Adipocyte (in vitro differentiated cells): ENCODE measurements around the gene SHQ1.

Source experiments
- DNase-seq: peaks from one replicate; pipeline ENCODE4 v3.0.0-alpha.2; 2015; ENCODE audit warnings: low read depth
- H3K27me3 ChIP-seq: replicated peaks from 2 replicates; pipeline ENCODE4 v1.7.0; 2013; ENCODE audit warnings: mild to moderate bottlenecking, low read length, moderate library complexity; ENCODE audit not compliant: control insufficient read depth, insufficient read depth
- H3K36me3 ChIP-seq: 2 replicates; pipeline ENCODE4 v1.7.0; 2013; ENCODE audit warnings: low read length, mild to moderate bottlenecking, moderate library complexity; ENCODE audit not compliant: control insufficient read depth, insufficient read depth, severe bottlenecking
- H3K4me1 ChIP-seq: 2 replicates; pipeline ENCODE4 v1.7.0; 2013; ENCODE audit warnings: mild to moderate bottlenecking, low read length, moderate library complexity; ENCODE audit not compliant: control insufficient read depth, insufficient read depth
- H3K4me3 ChIP-seq: 2 replicates; pipeline ENCODE4 v1.7.0; 2013; ENCODE audit warnings: mild to moderate bottlenecking, low read length, moderate library complexity
- H3K9ac ChIP-seq: 2 replicates; pipeline ENCODE4 v1.7.0; 2013; ENCODE audit warnings: mild to moderate bottlenecking, low read length, moderate library complexity
- H3K9me3 ChIP-seq: 2 replicates; pipeline ENCODE4 v1.7.0; 2013; ENCODE audit warnings: mild to moderate bottlenecking, low read length, moderate library complexity; ENCODE audit not compliant: control insufficient read depth

The SHQ1 gene

GRCh38 chr3:72814308-72814707 lies 33.9 kb downstream of the SHQ1 start:
- no peaks in the 10 kb centered on the region for H3K27me3 ChIP-seq
- no peak overlapping the region for H3K9ac ChIP-seq
- no peak for DNase-seq
- H3K9me3 ChIP-seq, result no peaks in the 10 kb centered on the region
- H3K4me1 ChIP-seq, result peaks cover 29% of the 10 kb centered on the region
- H3K4me3 ChIP-seq, result no peak overlapping the region
- peaks cover 9% of the 10 kb centered on the region for H3K36me3 ChIP-seq

- H3K9ac ChIP-seq, result no peak overlapping the region
- no peaks in the 10 kb centered on the region for H3K9me3 ChIP-seq
- H3K4me3 ChIP-seq, result no peak overlapping the region
- peaks cover 20% of the 10 kb centered on the region for H3K4me1 ChIP-seq
- DNase-seq, result no peak
- H3K36me3 ChIP-seq, result peaks cover 11% of the 10 kb centered on the region
- H3K27me3 ChIP-seq, result no peaks in the 10 kb centered on the region
These were observed 36.0 kb downstream of the SHQ1 start for GRCh38 chr3:72812201-72812600.

- Histone ChIP-seq H3K9ac (no peak overlapping the region), H3K27me3 (no peaks in the 10 kb centered on the region), H3K4me1 (peaks cover 26% of the 10 kb centered on the region), H3K9me3 (no peaks in the 10 kb centered on the region), H3K36me3 (peaks cover 11% of the 10 kb centered on the region), H3K4me3 (no peak overlapping the region)
- DNase-seq, result no peak
These were observed 36.7 kb downstream of the SHQ1 start for GRCh38 chr3:72811571-72811970.

- Histone ChIP-seq H3K27me3 (no peaks in the 10 kb centered on the region), H3K4me3 (no peak overlapping the region), H3K4me1 (peaks cover 33% of the 10 kb centered on the region), H3K36me3 (peaks cover 11% of the 10 kb centered on the region), H3K9me3 (no peaks in the 10 kb centered on the region), H3K9ac (no peak overlapping the region)
- no peak for DNase-seq
These were observed 37.4 kb downstream of the SHQ1 start for GRCh38 chr3:72810659-72811434.

GRCh38 chr3:72810063-72810462 lies 38.2 kb downstream of the SHQ1 start:
- no peak for DNase-seq
- peaks cover 9% of the 10 kb centered on the region for H3K36me3 ChIP-seq
- no peak overlapping the region for H3K9ac ChIP-seq

GRCh38 chr3:72804361-72804760 lies 43.9 kb downstream of the SHQ1 start:
- no peaks in the 10 kb centered on the region for H3K27me3 ChIP-seq
- H3K36me3 ChIP-seq, result peaks cover 2% of the 10 kb centered on the region

More at GRCh38 chr3:72810063-72810462, 38.2 kb downstream of the SHQ1 start:
- Histone ChIP-seq H3K4me3 (no peak overlapping the region), H3K4me1 (peaks cover 35% of the 10 kb centered on the region), H3K27me3 (no peaks in the 10 kb centered on the region), H3K9me3 (no peaks in the 10 kb centered on the region)

GRCh38 chr3:72803573-72803972 lies 44.7 kb downstream of the SHQ1 start:
- H3K9ac ChIP-seq, result no peak overlapping the region
- H3K4me1 ChIP-seq, result peaks cover 31% of the 10 kb centered on the region
- no peaks in the 10 kb centered on the region for H3K9me3 ChIP-seq
- H3K36me3 ChIP-seq, result no peaks in the 10 kb centered on the region
- H3K27me3 ChIP-seq, result no peaks in the 10 kb centered on the region
- no peak for DNase-seq
- no peak overlapping the region for H3K4me3 ChIP-seq

More at GRCh38 chr3:72804361-72804760, 43.9 kb downstream of the SHQ1 start:
- no peak for DNase-seq
- Histone ChIP-seq H3K4me3 (no peak overlapping the region), H3K9ac (no peak overlapping the region), H3K9me3 (no peaks in the 10 kb centered on the region), H3K4me1 (peaks cover 31% of the 10 kb centered on the region)

- Histone ChIP-seq H3K4me3 (no peak overlapping the region), H3K9me3 (no peaks in the 10 kb centered on the region)
- DNase-seq, result no peak
These were observed 46.2 kb downstream of the SHQ1 start for GRCh38 chr3:72802001-72802400.

GRCh38 chr3:72800869-72801268 lies 47.4 kb downstream of the SHQ1 start:
- Histone ChIP-seq H3K4me1 (peaks cover 11% of the 10 kb centered on the region), H3K36me3 (peaks cover 3% of the 10 kb centered on the region), H3K4me3 (no peak overlapping the region), H3K27me3 (no peaks in the 10 kb centered on the region), H3K9me3 (no peaks in the 10 kb centered on the region), H3K9ac (no peak overlapping the region)
- DNase-seq, result no peak

More at GRCh38 chr3:72802001-72802400, 46.2 kb downstream of the SHQ1 start:
- no peaks in the 10 kb centered on the region for H3K36me3 ChIP-seq
- H3K9ac ChIP-seq, result no peak overlapping the region
- no peaks in the 10 kb centered on the region for H3K27me3 ChIP-seq
- H3K4me1 ChIP-seq, result peaks cover 22% of the 10 kb centered on the region

GRCh38 chr3:72798552-72799195 lies 49.6 kb downstream of the SHQ1 start:
- no peaks in the 10 kb centered on the region for H3K9me3 ChIP-seq
- no peak overlapping the region for H3K4me3 ChIP-seq
- no peaks in the 10 kb centered on the region for H3K27me3 ChIP-seq
- H3K4me1 ChIP-seq, result peaks cover 9% of the 10 kb centered on the region
- no peak overlapping the region for H3K9ac ChIP-seq
- peaks cover 3% of the 10 kb centered on the region for H3K36me3 ChIP-seq
- DNase-seq, result no peak

GRCh38 chr3:72797773-72798543 lies 50.3 kb downstream of the SHQ1 start:
- peaks cover 9% of the 10 kb centered on the region for H3K4me1 ChIP-seq
- peaks cover 4% of the 10 kb centered on the region for H3K36me3 ChIP-seq
- H3K9me3 ChIP-seq, result no peaks in the 10 kb centered on the region
- DNase-seq, result no peak
- H3K9ac ChIP-seq, result no peak overlapping the region
- H3K4me3 ChIP-seq, result no peak overlapping the region
- H3K27me3 ChIP-seq, result no peaks in the 10 kb centered on the region
